ENCODE measurements around the gene TMEM190. TPM values are rescaled to one million over a fixed set of nuclear protein-coding genes. Genes with fewer than 3 reads are reported as not detected.

The TMEM190 gene
- total and polyA plus RNA-seq, 7 donors = 0.26 TPM; not detected in 6

- Histone ChIP-seq H3K9me3 (no peaks in the 10 kb centered on the region), H3K27me3 (no peaks in the 10 kb centered on the region), H3K4me1 (peaks cover 0 to 61% (median 53%) of the 10 kb centered on the region in 4 donors), H3K4me3 (peak overlapping the region in 1 of 4 donors; percentile 86), H3K27ac (peak overlapping the region in 2 of 4 donors; percentile 96), H3K36me3 (peaks cover 17 to 38% (median 18%) of the 10 kb centered on the region in 4 donors)
- TF ChIP-seq POLR2AphosphoS5 (IDR thresholded peaks at IDR 0.05) (no peak), EP300 (IDR thresholded peaks at IDR 0.05) (no peak), POLR2A (IDR thresholded peaks at IDR 0.05) (no peak), CTCF (IDR thresholded peaks at IDR 0.05) (no peak)
- DNase-seq = no peak
- WGBS, 2 donors = 81 to 90% methylated on average over 24 of the region's 24 CpGs
- intact Hi-C loops (cut with DNase I) = loop anchor here (5.0 kb wide), 2 partner anchors 106 to 1521 kb away; partner anchors contain the start of genes BRSK1, HSPBP1 and MYADM
Observed at GRCh38 chr19:55387736-55388497, 11.3 kb downstream of the TMEM190 start.

GRCh38 chr19:55389386-55390317 is 13.0 kb downstream of the TMEM190 start:
- intact Hi-C loops (cut with DNase I) = loop anchor here (5.0 kb wide), 2 partner anchors 107 to 1522 kb away; partner anchors contain the start of genes BRSK1, HSPBP1 and MYADM
- Histone ChIP-seq H3K27ac (no peak overlapping the region), H3K4me1 (peaks cover 0 to 49% (median 42%) of the 10 kb centered on the region in 4 donors), H3K9me3 (no peaks in the 10 kb centered on the region), H3K4me3 (no peak overlapping the region), H3K36me3 (peaks cover 17 to 38% (median 18%) of the 10 kb centered on the region in 4 donors), H3K27me3 (no peaks in the 10 kb centered on the region)
- 84 to 88% methylated on average over 21 of the region's 21 CpGs for WGBS, 2 donors
- DNase-seq = no peak
- TF ChIP-seq POLR2AphosphoS5 (IDR thresholded peaks at IDR 0.05) (no peak), EP300 (IDR thresholded peaks at IDR 0.05) (no peak), POLR2A (IDR thresholded peaks at IDR 0.05) (no peak), CTCF (IDR thresholded peaks at IDR 0.05) (no peak)

GRCh38 chr19:55390461-55390880 is 13.8 kb downstream of the TMEM190 start:
- Histone ChIP-seq H3K36me3 (peaks cover 17 to 38% (median 18%) of the 10 kb centered on the region in 4 donors), H3K4me3 (no peak overlapping the region), H3K9me3 (no peaks in the 10 kb centered on the region), H3K27me3 (no peaks in the 10 kb centered on the region), H3K4me1 (peaks cover 0 to 43% (median 37%) of the 10 kb centered on the region in 4 donors), H3K27ac (peak overlapping the region in 1 of 4 donors; percentile 11)
- WGBS, 2 donors = 77 to 82% methylated on average over 7 of the region's 7 CpGs
- TF ChIP-seq POLR2A (IDR thresholded peaks at IDR 0.05) (no peak), POLR2AphosphoS5 (IDR thresholded peaks at IDR 0.05) (no peak), CTCF (IDR thresholded peaks at IDR 0.05) (no peak), EP300 (IDR thresholded peaks at IDR 0.05) (no peak)
- no peak for DNase-seq
- intact Hi-C loops (cut with DNase I) = no loop called here

GRCh38 chr19:55391191-55391670 is 14.6 kb downstream of the TMEM190 start:
- H3K27ac ChIP-seq = peak overlapping the region in 1 of 4 donors; percentile 11
- H3K4me3 ChIP-seq = no peak overlapping the region
- TF ChIP-seq EP300 (IDR thresholded peaks at IDR 0.05) = no peak
- TF ChIP-seq CTCF (IDR thresholded peaks at IDR 0.05) = no peak
- no peak for TF ChIP-seq POLR2A (IDR thresholded peaks at IDR 0.05)
- TF ChIP-seq POLR2AphosphoS5 (IDR thresholded peaks at IDR 0.05) = no peak
- peaks cover 17 to 38% (median 18%) of the 10 kb centered on the region in 4 donors for H3K36me3 ChIP-seq
- DNase-seq = no peak
- H3K4me1 ChIP-seq = peaks cover 0 to 42% (median 37%) of the 10 kb centered on the region in 4 donors
- WGBS, 2 donors = 84 to 86% methylated on average over 12 of the region's 12 CpGs
- no peaks in the 10 kb centered on the region for H3K9me3 ChIP-seq
- intact Hi-C loops (cut with DNase I) = no loop called here
- H3K27me3 ChIP-seq = no peaks in the 10 kb centered on the region

All from sigmoid colon (tissue), 7 donors.